HepG2 (cell line): ENCODE data around the gene GALNT10. TPM values are rescaled to one million over a fixed set of nuclear protein-coding genes. Genes with fewer than 3 reads are reported as not detected.

Source experiments
- ARHGAP35 ChIP-seq: sonication (generic); formaldehyde crosslinking; IDR thresholded peaks from 2 replicates; pipeline ENCODE4 v1.9.0; 2022; ENCODE audit warnings: mild to moderate bottlenecking, inconsistent platforms, moderate library complexity, missing genetic modification reagents, borderline replicate concordance
- ARID3A ChIP-seq: IDR thresholded peaks from 2 replicates; pipeline ENCODE4 v1.6.1; 2012; ENCODE audit warnings: low read depth, low read length, improper control_type of control experiment
- BRF2 ChIP-seq: sonication (generic); formaldehyde crosslinking; IDR thresholded peaks from 2 replicates; pipeline ENCODE4 v1.8.1; 2022; ENCODE audit warnings: mild to moderate bottlenecking, missing genetic modification reagents
- CBX5 ChIP-seq: sonication (generic); formaldehyde crosslinking; IDR thresholded peaks from 2 replicates; pipeline ENCODE4 v1.4.0; 2020; ENCODE audit warnings: missing genetic modification reagents, borderline replicate concordance
- CREB1 ChIP-seq, 2 experiments: fragments of 450-650 bp in 1 of 2; IDR thresholded peaks; 2 replicates each; pipeline ENCODE4 v1.6.1; 2016 to 2017; ENCODE audit warnings: control low read depth in 1 of 2, mild to moderate bottlenecking in 1 of 2, missing compliant biosample characterization in 1 of 2, missing genetic modification characterization in 1 of 2
- GMEB1 ChIP-seq: sonication (generic); formaldehyde crosslinking; IDR thresholded peaks from 2 replicates; pipeline ENCODE4 v1.5.1; 2020; ENCODE audit warnings: missing genetic modification reagents, mild to moderate bottlenecking, borderline replicate concordance
- IRX3 ChIP-seq: sonication (generic); formaldehyde crosslinking; IDR thresholded peaks from 2 replicates; pipeline ENCODE4 v1.8.1; 2023; ENCODE audit warnings: mild to moderate bottlenecking, low read depth, missing genetic modification reagents, borderline replicate concordance
- MXD4 ChIP-seq: IDR thresholded peaks from 2 replicates; pipeline ENCODE4 v1.6.1; 2016; ENCODE audit warnings: mild to moderate bottlenecking, missing biosample characterization, missing genetic modification reagents
- MYNN ChIP-seq: sonication (generic); formaldehyde crosslinking; IDR thresholded peaks from 2 replicates; pipeline ENCODE4 v1.4.0; 2020; ENCODE audit warnings: mild to moderate bottlenecking, low read depth, missing genetic modification reagents
- PAX8 ChIP-seq: sonication (generic); formaldehyde crosslinking; IDR thresholded peaks from 2 replicates; pipeline ENCODE4 v1.8.0; 2022; ENCODE audit warnings: mild to moderate bottlenecking, missing genetic modification reagents, borderline replicate concordance
- SMC3 ChIP-seq: IDR thresholded peaks from 2 replicates; pipeline ENCODE4 v1.6.1; 2011; ENCODE audit warnings: low read length, improper control_type of control experiment
- SOX6 ChIP-seq, 2 experiments: fragments of 450-650 bp in 1 of 2; sonication (generic) in 1 of 2; formaldehyde crosslinking in 1 of 2; IDR thresholded peaks; 2 replicates each; pipeline versions ENCODE4 v1.4.0 to v1.6.1; 2017 to 2020; ENCODE audit warnings: antibody characterized with exemption in 1 of 2, mild to moderate bottlenecking in 1 of 2, missing genetic modification reagents in 1 of 2
- TFDP2 ChIP-seq: sonication (generic); formaldehyde crosslinking; IDR thresholded peaks from 2 replicates; pipeline ENCODE4 v1.4.0; 2020; ENCODE audit warnings: missing genetic modification reagents
- ZBTB1 ChIP-seq: sonication (generic); formaldehyde crosslinking; IDR thresholded peaks from 2 replicates; pipeline ENCODE4 v1.4.0; 2020; ENCODE audit warnings: missing genetic modification reagents, borderline replicate concordance
- ZNF276 ChIP-seq: sonication (generic); formaldehyde crosslinking; IDR thresholded peaks from 2 replicates; pipeline ENCODE4 v1.4.0; 2020; ENCODE audit warnings: mild to moderate bottlenecking, low read depth, missing genetic modification reagents
- ZNF460 ChIP-seq: sonication (generic); formaldehyde crosslinking; IDR thresholded peaks from 2 replicates; pipeline ENCODE4 v1.5.1; 2020; ENCODE audit warnings: missing genetic modification reagents, mild to moderate bottlenecking, borderline replicate concordance
- ZNF660 ChIP-seq: sonication (generic); formaldehyde crosslinking; IDR thresholded peaks from 2 replicates; pipeline ENCODE4 v1.5.1; 2020; ENCODE audit warnings: mild to moderate bottlenecking, low read depth, missing genetic modification reagents, borderline replicate concordance
- ZNF720 ChIP-seq: sonication (generic); formaldehyde crosslinking; IDR thresholded peaks from 2 replicates; pipeline ENCODE4 v1.4.0; 2020; ENCODE audit warnings: missing genetic modification reagents
- ZSCAN12 ChIP-seq: sonication (generic); formaldehyde crosslinking; IDR thresholded peaks from 2 replicates; pipeline ENCODE4 v1.9.0; 2021; ENCODE audit warnings: mild to moderate bottlenecking, missing genetic modification reagents
- ZSCAN22 ChIP-seq: sonication (generic); formaldehyde crosslinking; IDR thresholded peaks from 2 replicates; pipeline ENCODE4 v1.4.0; 2020; ENCODE audit warnings: mild to moderate bottlenecking, missing genetic modification reagents
- polyA plus RNA-seq, 8 experiments: library from polyadenylated mRNA; depleted of rRNA in 3 of 8; stranded (reverse) in 7 of 8; unstranded in 1 of 8; fragments of >200 nt; fragmentation: Illumina TruSeq in 4 of 8; extraction: Trizol in 4 of 8; gene quantifications; 2 replicates each; pipeline versions ENCODE4 v1.2.1 to v1.2.3, GENCODE V29; 2011 to 2016; ENCODE audit warnings: low read depth in 4 of 8, missing spikeins in 1 of 8, mixed read lengths in 1 of 8; ENCODE audit not compliant: insufficient read depth in 1 of 8
- total RNA-seq, 5 experiments: library from RNA; depleted of rRNA; stranded (reverse); fragments of >200 nt; fragmentation: Illumina TruSeq; extraction: Trizol; gene quantifications; 2 replicates each; pipeline ENCODE4 v1.2.3, GENCODE V29; 2016; ENCODE audit warnings: low read depth in 1 of 5

Gene GALNT10
- total and polyA plus RNA-seq, 2 of the 13 experiments (the other 11 are each of a cell fraction or from before 2014, with no cell fraction given), result 8.1 to 11.2 TPM

- TF ChIP-seq GMEB1 (CRISPR knock-in tag), result no peak; the same call in 1 of the 2 replicates
- no peak for TF ChIP-seq ZSCAN22
- TF ChIP-seq MXD4 (CRISPR knock-in tag), result no peak
- TF ChIP-seq ZSCAN12 (CRISPR knock-in tag), result no peak
- no peak for TF ChIP-seq SOX6 (IDR thresholded peaks at IDR 0.05)
- no peak for TF ChIP-seq SOX6 (CRISPR knock-in tag; IDR thresholded peaks at IDR 0.05)
- TF ChIP-seq CREB1 (IDR thresholded peaks at IDR 0.05), result no peak
- TF ChIP-seq CREB1 (CRISPR knock-in tag; IDR thresholded peaks at IDR 0.05), result no peak
- no peak for TF ChIP-seq ARHGAP35 (CRISPR knock-in tag)
- no peak for TF ChIP-seq ZBTB1 (CRISPR knock-in tag)
- TF ChIP-seq PAX8 (CRISPR knock-in tag), result no peak
- no peak for TF ChIP-seq ZNF660 (CRISPR knock-in tag)
- no peak; the same call in 1 of the 2 replicates for TF ChIP-seq TFDP2 (CRISPR knock-in tag)
- no peak for TF ChIP-seq ZNF720 (CRISPR knock-in tag)
- no peak for TF ChIP-seq ZNF276 (CRISPR knock-in tag)
- no peak for TF ChIP-seq IRX3
- no peak for TF ChIP-seq ARID3A
- no peak for TF ChIP-seq CBX5 (CRISPR knock-in tag)
- TF ChIP-seq ZNF460 (CRISPR knock-in tag), result no peak
- no peak for TF ChIP-seq BRF2 (CRISPR knock-in tag)
- no peak for TF ChIP-seq MYNN
- no peak for TF ChIP-seq SMC3
Measured at GRCh38 chr5:154189819-154190594, 526 bp upstream of the GALNT10 start (continued).
